T-helper 1 cell treated with Interleukin-12 subunit alpha and Interleukin-12 subunit beta and Interleukin-4 antibody, amounts not matched to agents 30 μg/mL and 1 μg/mL, for 36 hours (primary cell): ENCODE data around the gene TCIRG1.
"Not testable (repeated sequence)": the region's sequence is repeated elsewhere in the genome, so short reads cannot be mapped to it uniquely, and the experiment has no call there.

Experiments
- H3K27ac Mint-ChIP-seq: one replicate; pipeline ENCODE4 v1.8.0; 2021; ENCODE audit warnings: mild to moderate bottlenecking, mixed read lengths
- H3K27me3 Mint-ChIP-seq: one replicate; pipeline ENCODE4 v1.8.0; 2021; ENCODE audit warnings: low read depth, mixed read lengths
- H3K36me3 Mint-ChIP-seq: one replicate; pipeline ENCODE4 v1.8.0; 2021; ENCODE audit warnings: low read depth, mixed read lengths
- H3K4me1 Mint-ChIP-seq: one replicate; pipeline ENCODE4 v1.8.0; 2021; ENCODE audit warnings: low read depth, mixed read lengths
- H3K4me3 Mint-ChIP-seq: one replicate; pipeline ENCODE4 v1.8.0; 2021; ENCODE audit warnings: mild to moderate bottlenecking, moderate library complexity, mixed read lengths
- H3K9me3 Mint-ChIP-seq: one replicate; pipeline ENCODE4 v1.8.0; 2021; ENCODE audit warnings: mixed read lengths

TCIRG1 gene

DNA sequence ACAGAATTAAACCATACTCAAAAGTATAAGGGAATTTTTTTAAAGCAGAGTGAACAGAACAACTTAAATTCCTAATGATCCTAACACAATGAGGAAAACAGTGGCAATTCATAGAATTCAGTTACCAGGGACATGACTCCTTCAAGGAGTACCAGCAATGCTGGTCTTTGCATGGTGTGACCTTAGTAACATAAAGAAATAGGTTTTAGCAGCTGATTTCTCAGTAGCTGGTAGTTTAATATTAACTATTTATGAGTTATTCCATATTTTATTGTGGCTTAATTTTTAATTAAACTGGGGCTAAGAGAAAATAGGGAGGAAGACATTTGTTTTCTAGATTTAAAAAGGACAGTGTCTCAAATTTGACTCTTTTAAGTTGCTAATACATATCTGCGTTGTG lies 51.5 kb downstream of the TCIRG1 start:
- H3K4me3 Mint-ChIP-seq, result no peak overlapping the region
- no peaks in the 10 kb centered on the region for H3K4me1 Mint-ChIP-seq
- H3K27me3 Mint-ChIP-seq, result no peaks in the 10 kb centered on the region
- no peak overlapping the region for H3K27ac Mint-ChIP-seq
- H3K9me3 Mint-ChIP-seq, result no peaks in the 10 kb centered on the region
- no peaks in the 10 kb centered on the region for H3K36me3 Mint-ChIP-seq

GRCh38 chr11:68090706-68091105 lies 51.9 kb downstream of the TCIRG1 start:
- H3K4me3 Mint-ChIP-seq, result no peak overlapping the region
- H3K4me1 Mint-ChIP-seq, result no peaks in the 10 kb centered on the region
- no peak overlapping the region for H3K27ac Mint-ChIP-seq
- H3K27me3 Mint-ChIP-seq, result no peaks in the 10 kb centered on the region
- H3K9me3 Mint-ChIP-seq, result no peaks in the 10 kb centered on the region
- no peaks in the 10 kb centered on the region for H3K36me3 Mint-ChIP-seq

DNA sequence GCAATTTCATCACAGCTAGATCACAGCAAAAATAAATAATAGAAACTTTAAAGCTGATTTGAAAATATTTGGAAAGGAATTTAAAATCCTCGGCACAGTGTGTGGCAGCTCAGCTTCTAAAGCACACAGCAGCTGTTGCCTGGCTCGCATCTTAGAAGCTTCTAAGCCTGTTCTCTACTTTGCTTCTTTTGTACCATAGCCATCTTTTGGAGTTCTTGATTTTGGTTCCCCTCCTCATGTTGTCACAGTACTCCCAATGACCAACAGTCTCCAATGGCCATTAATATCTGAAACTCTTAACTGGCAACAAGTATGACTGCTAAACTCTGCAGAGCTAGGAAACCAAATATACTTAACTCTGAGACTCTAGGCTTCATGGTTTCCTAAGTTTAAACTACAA lies 53.6 kb downstream of the TCIRG1 start:
- no peaks in the 10 kb centered on the region for H3K27me3 Mint-ChIP-seq
- H3K36me3 Mint-ChIP-seq, result no peaks in the 10 kb centered on the region

GRCh38 chr11:68092946-68093345 lies 54.1 kb downstream of the TCIRG1 start:
- not testable (repeated sequence) for H3K4me3 Mint-ChIP-seq, H3K4me1 Mint-ChIP-seq, H3K27me3 Mint-ChIP-seq, H3K9me3 Mint-ChIP-seq, H3K36me3 Mint-ChIP-seq, H3K27ac Mint-ChIP-seq

More for the DNA sequence above, 53.6 kb downstream of the TCIRG1 start:
- Mint-ChIP-seq H3K4me3 (no peak overlapping the region), H3K4me1 (no peaks in the 10 kb centered on the region), H3K9me3 (no peaks in the 10 kb centered on the region), H3K27ac (no peak overlapping the region)

GRCh38 chr11:68093565-68093964 lies 54.7 kb downstream of the TCIRG1 start:
- Mint-ChIP-seq H3K36me3 (no peaks in the 10 kb centered on the region), H3K27me3 (no peaks in the 10 kb centered on the region), H3K27ac (no peak overlapping the region), H3K9me3 (no peaks in the 10 kb centered on the region), H3K4me1 (peaks cover 2% of the 10 kb centered on the region), H3K4me3 (no peak overlapping the region)

GRCh38 chr11:68096962-68097361 lies 58.1 kb downstream of the TCIRG1 start:
- Mint-ChIP-seq H3K9me3 (no peaks in the 10 kb centered on the region), H3K4me3 (no peak overlapping the region), H3K36me3 (no peaks in the 10 kb centered on the region), H3K27me3 (no peaks in the 10 kb centered on the region), H3K4me1 (peaks cover 10% of the 10 kb centered on the region), H3K27ac (no peak overlapping the region)

DNA sequence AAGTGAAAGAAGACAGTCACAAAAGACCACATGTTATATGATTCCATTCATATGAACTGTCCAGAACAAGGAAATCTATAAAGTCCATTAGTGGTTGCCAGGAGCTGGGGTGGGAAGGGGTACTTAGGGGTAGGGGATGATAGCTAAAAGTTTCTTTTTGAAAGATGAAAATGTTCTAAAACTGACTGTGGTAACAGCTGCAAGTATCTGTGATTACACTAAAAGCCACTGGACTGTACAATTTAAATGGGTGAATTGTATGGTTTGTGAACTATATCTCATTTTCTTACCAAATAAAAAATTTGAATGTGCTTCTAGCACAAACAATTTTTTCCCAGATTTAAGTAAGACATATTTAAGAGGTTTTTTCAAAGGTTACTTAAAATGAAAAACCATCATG lies 60.2 kb downstream of the TCIRG1 start:
- H3K4me1 Mint-ChIP-seq, result peaks cover 10% of the 10 kb centered on the region
- no peaks in the 10 kb centered on the region for H3K27me3 Mint-ChIP-seq
- H3K4me3 Mint-ChIP-seq, result no peak overlapping the region
- H3K27ac Mint-ChIP-seq, result no peak overlapping the region
- no peaks in the 10 kb centered on the region for H3K9me3 Mint-ChIP-seq
- no peaks in the 10 kb centered on the region for H3K36me3 Mint-ChIP-seq

DNA sequence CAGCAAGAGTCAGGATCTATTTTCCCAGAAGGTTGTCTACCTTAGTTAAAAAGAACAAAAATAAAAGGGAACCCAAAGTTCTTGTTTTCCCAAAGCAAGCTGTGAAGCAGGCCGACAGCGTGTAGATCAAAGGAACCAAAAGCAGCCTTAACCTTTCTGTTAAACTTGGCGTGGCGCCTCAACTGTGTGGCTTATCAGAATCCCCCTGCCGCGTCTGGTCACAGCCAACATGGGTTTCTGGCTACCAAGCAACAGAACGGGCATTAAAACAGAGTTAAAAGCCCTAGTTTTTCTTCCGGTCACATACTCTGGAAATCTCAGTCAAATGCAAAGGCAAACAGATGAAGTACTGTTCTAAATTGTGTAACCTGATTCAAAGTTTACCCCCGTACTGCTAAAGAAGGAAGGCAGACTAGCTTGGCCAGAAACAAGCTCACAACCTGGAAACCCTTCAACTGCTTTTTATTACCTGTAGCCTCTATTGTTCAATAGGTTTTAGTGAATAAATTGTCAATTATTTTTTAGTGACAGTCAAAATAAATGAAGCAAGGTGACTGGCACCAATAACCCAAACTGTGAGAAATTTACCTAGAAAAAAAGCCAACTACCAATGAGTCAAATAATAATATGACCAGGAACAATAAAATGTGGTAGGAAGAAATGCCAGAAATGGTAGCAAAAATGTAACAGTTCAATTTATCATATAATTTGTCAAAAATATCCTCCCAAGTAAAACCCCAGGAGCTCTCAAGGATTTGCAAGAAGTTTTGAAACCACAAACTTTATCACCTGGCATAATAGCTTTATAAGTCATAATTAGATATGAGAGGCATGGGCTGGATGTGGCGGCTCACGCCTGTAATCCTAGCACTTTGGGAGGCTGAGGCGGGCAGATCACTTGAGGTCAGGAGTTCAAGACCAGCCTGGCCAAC lies 60.9 kb downstream of the TCIRG1 start:
- Mint-ChIP-seq H3K4me1 (peaks cover 10% of the 10 kb centered on the region), H3K9me3 (no peaks in the 10 kb centered on the region), H3K4me3 (no peak overlapping the region), H3K27me3 (no peaks in the 10 kb centered on the region), H3K27ac (peak overlapping the region; percentile 14), H3K36me3 (no peaks in the 10 kb centered on the region)
